HepG2 (cell line): ENCODE measurements around the gene CKAP2L.

ENCODE experiments used
- ARNT2 ChIP-seq: sonication (generic); formaldehyde crosslinking; IDR thresholded peaks from 2 replicates; pipeline ENCODE4 v1.8.0; 2022; ENCODE audit warnings: mild to moderate bottlenecking, low read depth, missing genetic modification reagents, moderate library complexity
- HDAC6 ChIP-seq: fragments of 200-600 bp; sonication (generic); IDR thresholded peaks from 2 replicates; pipeline ENCODE4 v1.7.0; 2017; ENCODE audit warnings: mild to moderate bottlenecking, antibody characterized with exemption, low read length, low read depth
- KLF16 ChIP-seq, 2 experiments: sonication (generic) in 1 of 2; formaldehyde crosslinking in 1 of 2; IDR thresholded peaks; 2 replicates each; pipeline versions ENCODE4 v1.6.1 to v1.8.0; 2016 to 2023; ENCODE audit warnings: missing genetic modification reagents in 2 of 2, missing compliant biosample characterization in 1 of 2
- MTF1 ChIP-seq: sonication (generic); formaldehyde crosslinking; IDR thresholded peaks from 2 replicates; pipeline ENCODE4 v1.5.0; 2020; ENCODE audit warnings: missing genetic modification reagents
- NR1H2 ChIP-seq: sonication (generic); formaldehyde crosslinking; IDR thresholded peaks from 2 replicates; pipeline ENCODE4 v1.8.1; 2022; ENCODE audit warnings: low read depth, missing genetic modification reagents, borderline replicate concordance
- ZBTB7B ChIP-seq: sonication (generic); formaldehyde crosslinking; IDR thresholded peaks from 2 replicates; pipeline ENCODE4 v1.4.0; 2020; ENCODE audit warnings: missing genetic modification reagents
- ZFX ChIP-seq: sonication (generic); formaldehyde crosslinking; IDR thresholded peaks from 2 replicates; pipeline ENCODE4 v1.4.0; 2020; ENCODE audit warnings: mild to moderate bottlenecking, low read depth, missing genetic modification reagents, moderate library complexity
- TF ChIP-seq, protein P1 (sequence below): sonication (generic); formaldehyde crosslinking; IDR thresholded peaks from 2 replicates; pipeline ENCODE4 v1.4.0; 2020; ENCODE audit warnings: low read depth, mild to moderate bottlenecking, missing genetic modification reagents
- TF ChIP-seq, protein P2 (sequence below): sonication (generic); formaldehyde crosslinking; IDR thresholded peaks from 2 replicates; pipeline ENCODE4 v1.4.0; 2020; ENCODE audit warnings: missing genetic modification reagents, borderline replicate concordance
- TF ChIP-seq, protein P3 (sequence below): sonication (generic); formaldehyde crosslinking; IDR thresholded peaks from 2 replicates; pipeline ENCODE4 v1.8.1; 2023; ENCODE audit warnings: missing genetic modification reagents, inconsistent platforms, borderline replicate concordance
- TF ChIP-seq, protein P4 (sequence below): sonication (generic); formaldehyde crosslinking; IDR thresholded peaks from 2 replicates; pipeline ENCODE4 v1.4.0; 2020; ENCODE audit warnings: missing genetic modification reagents

DNA sequence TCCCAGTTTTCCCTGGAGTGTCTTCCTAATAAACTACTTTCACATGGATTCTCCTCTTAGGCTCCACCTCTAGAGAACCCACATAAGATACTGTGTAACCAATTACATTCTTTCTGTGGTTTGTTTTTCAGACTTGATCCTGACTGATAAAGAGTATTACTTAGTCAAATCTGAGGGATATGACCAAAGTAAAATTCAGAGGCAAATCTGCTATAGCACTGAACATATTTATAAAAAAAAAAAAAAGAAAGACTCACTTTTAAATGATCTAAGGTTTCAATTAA is 13.9 kb downstream of the CKAP2L start:
- TF ChIP-seq, protein P1, sequence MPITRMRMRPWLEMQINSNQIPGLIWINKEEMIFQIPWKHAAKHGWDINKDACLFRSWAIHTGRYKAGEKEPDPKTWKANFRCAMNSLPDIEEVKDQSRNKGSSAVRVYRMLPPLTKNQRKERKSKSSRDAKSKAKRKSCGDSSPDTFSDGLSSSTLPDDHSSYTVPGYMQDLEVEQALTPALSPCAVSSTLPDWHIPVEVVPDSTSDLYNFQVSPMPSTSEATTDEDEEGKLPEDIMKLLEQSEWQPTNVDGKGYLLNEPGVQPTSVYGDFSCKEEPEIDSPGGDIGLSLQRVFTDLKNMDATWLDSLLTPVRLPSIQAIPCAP (CRISPR knock-in tag) = no peak
- TF ChIP-seq MTF1 (no peak), NR1H2 (no peak), ZFX (CRISPR knock-in tag) (no peak), ARNT2 (CRISPR knock-in tag) (no peak), KLF16 (CRISPR knock-in tag; IDR thresholded peaks at IDR 0.05) (no peak), HDAC6 (no peak), ZBTB7B (CRISPR knock-in tag) (no peak)
- TF ChIP-seq, protein P2, sequence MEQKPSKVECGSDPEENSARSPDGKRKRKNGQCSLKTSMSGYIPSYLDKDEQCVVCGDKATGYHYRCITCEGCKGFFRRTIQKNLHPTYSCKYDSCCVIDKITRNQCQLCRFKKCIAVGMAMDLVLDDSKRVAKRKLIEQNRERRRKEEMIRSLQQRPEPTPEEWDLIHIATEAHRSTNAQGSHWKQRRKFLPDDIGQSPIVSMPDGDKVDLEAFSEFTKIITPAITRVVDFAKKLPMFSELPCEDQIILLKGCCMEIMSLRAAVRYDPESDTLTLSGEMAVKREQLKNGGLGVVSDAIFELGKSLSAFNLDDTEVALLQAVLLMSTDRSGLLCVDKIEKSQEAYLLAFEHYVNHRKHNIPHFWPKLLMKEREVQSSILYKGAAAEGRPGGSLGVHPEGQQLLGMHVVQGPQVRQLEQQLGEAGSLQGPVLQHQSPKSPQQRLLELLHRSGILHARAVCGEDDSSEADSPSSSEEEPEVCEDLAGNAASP = no peak
- TF ChIP-seq, protein P3, sequence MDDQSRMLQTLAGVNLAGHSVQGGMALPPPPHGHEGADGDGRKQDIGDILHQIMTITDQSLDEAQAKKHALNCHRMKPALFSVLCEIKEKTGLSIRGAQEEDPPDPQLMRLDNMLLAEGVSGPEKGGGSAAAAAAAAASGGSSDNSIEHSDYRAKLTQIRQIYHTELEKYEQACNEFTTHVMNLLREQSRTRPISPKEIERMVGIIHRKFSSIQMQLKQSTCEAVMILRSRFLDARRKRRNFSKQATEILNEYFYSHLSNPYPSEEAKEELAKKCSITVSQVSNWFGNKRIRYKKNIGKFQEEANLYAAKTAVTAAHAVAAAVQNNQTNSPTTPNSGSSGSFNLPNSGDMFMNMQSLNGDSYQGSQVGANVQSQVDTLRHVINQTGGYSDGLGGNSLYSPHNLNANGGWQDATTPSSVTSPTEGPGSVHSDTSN (CRISPR knock-in tag) = no peak
- TF ChIP-seq, protein P4, sequence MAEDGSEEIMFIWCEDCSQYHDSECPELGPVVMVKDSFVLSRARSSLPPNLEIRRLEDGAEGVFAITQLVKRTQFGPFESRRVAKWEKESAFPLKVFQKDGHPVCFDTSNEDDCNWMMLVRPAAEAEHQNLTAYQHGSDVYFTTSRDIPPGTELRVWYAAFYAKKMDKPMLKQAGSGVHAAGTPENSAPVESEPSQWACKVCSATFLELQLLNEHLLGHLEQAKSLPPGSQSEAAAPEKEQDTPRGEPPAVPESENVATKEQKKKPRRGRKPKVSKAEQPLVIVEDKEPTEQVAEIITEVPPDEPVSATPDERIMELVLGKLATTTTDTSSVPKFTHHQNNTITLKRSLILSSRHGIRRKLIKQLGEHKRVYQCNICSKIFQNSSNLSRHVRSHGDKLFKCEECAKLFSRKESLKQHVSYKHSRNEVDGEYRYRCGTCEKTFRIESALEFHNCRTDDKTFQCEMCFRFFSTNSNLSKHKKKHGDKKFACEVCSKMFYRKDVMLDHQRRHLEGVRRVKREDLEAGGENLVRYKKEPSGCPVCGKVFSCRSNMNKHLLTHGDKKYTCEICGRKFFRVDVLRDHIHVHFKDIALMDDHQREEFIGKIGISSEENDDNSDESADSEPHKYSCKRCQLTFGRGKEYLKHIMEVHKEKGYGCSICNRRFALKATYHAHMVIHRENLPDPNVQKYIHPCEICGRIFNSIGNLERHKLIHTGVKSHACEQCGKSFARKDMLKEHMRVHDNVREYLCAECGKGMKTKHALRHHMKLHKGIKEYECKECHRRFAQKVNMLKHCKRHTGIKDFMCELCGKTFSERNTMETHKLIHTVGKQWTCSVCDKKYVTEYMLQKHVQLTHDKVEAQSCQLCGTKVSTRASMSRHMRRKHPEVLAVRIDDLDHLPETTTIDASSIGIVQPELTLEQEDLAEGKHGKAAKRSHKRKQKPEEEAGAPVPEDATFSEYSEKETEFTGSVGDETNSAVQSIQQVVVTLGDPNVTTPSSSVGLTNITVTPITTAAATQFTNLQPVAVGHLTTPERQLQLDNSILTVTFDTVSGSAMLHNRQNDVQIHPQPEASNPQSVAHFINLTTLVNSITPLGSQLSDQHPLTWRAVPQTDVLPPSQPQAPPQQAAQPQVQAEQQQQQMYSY = no peak
